ENCODE results near the gene STXBP5. TPM values are rescaled to one million over a fixed set of nuclear protein-coding genes. Genes with fewer than 3 reads are reported as not detected.

Gene STXBP5
- total RNA-seq = 65.4 and 89.8 TPM in 2 replicates

- no peak for TF ChIP-seq CTCF (IDR thresholded peaks at IDR 0.05; ENCODE audit: insufficient read depth, low read depth, low read length)
- peak; percentile 61 for DNase-seq (ENCODE audit: low read depth)
- H3K4me3 ChIP-seq (ENCODE audit: low read depth, low read length) = peak within 1 kb of the TSS; percentile 94
Measured at GRCh38 chr6:147204060-147204785, at the start of gene STXBP5. Gene STXBP5, plus strand, starts transcription at chr6:147204417. Its CDS starts 116 bp downstream, at chr6:147204533.

- H3K4me3 ChIP-seq (ENCODE audit: low read depth, low read length) = no peak overlapping the region
- DNase-seq (ENCODE audit: low read depth) = peak; percentile 63
- TF ChIP-seq CTCF (IDR thresholded peaks at IDR 0.05; ENCODE audit: insufficient read depth, low read depth, low read length) = no peak
Measured at GRCh38 chr6:147154454-147154853, 49.8 kb upstream of the STXBP5 start.

GRCh38 chr6:147156218-147156617, 48.0 kb upstream of the STXBP5 start:
- no peak overlapping the region for H3K4me3 ChIP-seq (ENCODE audit: low read depth, low read length)
- no peak for TF ChIP-seq CTCF (IDR thresholded peaks at IDR 0.05; ENCODE audit: insufficient read depth, low read depth, low read length)
- DNase-seq (ENCODE audit: low read depth) = no peak

GRCh38 chr6:147156799-147157382, 47.3 kb upstream of the STXBP5 start:
- TF ChIP-seq CTCF (IDR thresholded peaks at IDR 0.05; ENCODE audit: insufficient read depth, low read depth, low read length) = no peak
- no peak overlapping the region for H3K4me3 ChIP-seq (ENCODE audit: low read depth, low read length)
- peak; percentile 56 for DNase-seq (ENCODE audit: low read depth)

GRCh38 chr6:147157930-147158329, 46.3 kb upstream of the STXBP5 start:
- no peak for DNase-seq (ENCODE audit: low read depth)
- TF ChIP-seq CTCF (IDR thresholded peaks at IDR 0.05; ENCODE audit: insufficient read depth, low read depth, low read length) = no peak
- no peak overlapping the region for H3K4me3 ChIP-seq (ENCODE audit: low read depth, low read length)

- no peak for DNase-seq (ENCODE audit: low read depth)
- no peak for TF ChIP-seq CTCF (IDR thresholded peaks at IDR 0.05; ENCODE audit: insufficient read depth, low read depth, low read length)
- no peak overlapping the region for H3K4me3 ChIP-seq (ENCODE audit: low read depth, low read length)
Measured at GRCh38 chr6:147158881-147159280, 45.3 kb upstream of the STXBP5 start.

Measured in fibroblast of villous mesenchyme (primary cell).